Upper lobe of left lung (tissue), 4 donors: ENCODE data around the gene MIA3.

Experiments used
- EP300 ChIP-seq, 4 donors: sonication (generic); formaldehyde crosslinking; IDR thresholded peaks; one replicate each; pipeline ENCODE4 v1.5.1; 2017; ENCODE audit warnings: antibody characterized with exemption in 4 of 4, control low read depth in 2 of 4
- POLR2AphosphoS5 ChIP-seq, 2 donors: sonication (generic); formaldehyde crosslinking; IDR thresholded peaks; one replicate each; pipeline ENCODE4 v1.5.1; 2017; ENCODE audit warnings: antibody characterized with exemption in 2 of 2
- TF ChIP-seq, protein P1 (sequence below), 6 experiments: fragments of 450-650 bp in 4 of 6; fragments of 200-600 bp in 2 of 6; sonication (generic) in 2 of 6; IDR thresholded peaks; one replicate each; pipeline ENCODE4 v1.5.1; 2016 to 2019; ENCODE audit warnings: antibody characterized with exemption in 6 of 6

DNA sequence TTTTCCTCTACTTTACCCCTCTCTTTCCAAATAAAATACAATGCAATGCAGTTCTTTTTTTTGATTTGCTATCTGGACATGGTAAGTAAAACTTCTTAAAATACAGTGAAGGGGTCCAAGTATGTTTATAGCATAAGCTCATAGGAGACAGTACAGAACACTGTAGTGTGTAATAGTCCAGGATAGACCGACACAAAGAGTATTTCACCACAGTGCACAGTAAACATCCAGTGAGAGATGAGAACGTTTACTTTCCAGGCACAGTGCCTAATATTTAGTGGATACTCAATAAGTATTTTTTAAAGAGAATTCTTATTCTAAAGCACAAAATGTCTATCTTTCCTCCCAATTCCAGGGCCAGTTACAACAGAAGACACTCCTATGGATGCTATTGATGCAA lies 14.9 kb downstream of the MIA3 start:
- TF ChIP-seq POLR2AphosphoS5 (IDR thresholded peaks at IDR 0.05) (no peak), EP300 (IDR thresholded peaks at IDR 0.05) (no peak)
- TF ChIP-seq, protein P1, sequence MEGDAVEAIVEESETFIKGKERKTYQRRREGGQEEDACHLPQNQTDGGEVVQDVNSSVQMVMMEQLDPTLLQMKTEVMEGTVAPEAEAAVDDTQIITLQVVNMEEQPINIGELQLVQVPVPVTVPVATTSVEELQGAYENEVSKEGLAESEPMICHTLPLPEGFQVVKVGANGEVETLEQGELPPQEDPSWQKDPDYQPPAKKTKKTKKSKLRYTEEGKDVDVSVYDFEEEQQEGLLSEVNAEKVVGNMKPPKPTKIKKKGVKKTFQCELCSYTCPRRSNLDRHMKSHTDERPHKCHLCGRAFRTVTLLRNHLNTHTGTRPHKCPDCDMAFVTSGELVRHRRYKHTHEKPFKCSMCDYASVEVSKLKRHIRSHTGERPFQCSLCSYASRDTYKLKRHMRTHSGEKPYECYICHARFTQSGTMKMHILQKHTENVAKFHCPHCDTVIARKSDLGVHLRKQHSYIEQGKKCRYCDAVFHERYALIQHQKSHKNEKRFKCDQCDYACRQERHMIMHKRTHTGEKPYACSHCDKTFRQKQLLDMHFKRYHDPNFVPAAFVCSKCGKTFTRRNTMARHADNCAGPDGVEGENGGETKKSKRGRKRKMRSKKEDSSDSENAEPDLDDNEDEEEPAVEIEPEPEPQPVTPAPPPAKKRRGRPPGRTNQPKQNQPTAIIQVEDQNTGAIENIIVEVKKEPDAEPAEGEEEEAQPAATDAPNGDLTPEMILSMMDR (IDR thresholded peaks at IDR 0.05), result no peak
